MCF 10A (cell line): ENCODE measurements around the gene SF3B5. TPM values are rescaled to one million over a fixed set of nuclear protein-coding genes. Genes with fewer than 3 reads are reported as not detected.
A peak's percentile ranks its signal among the peaks of the same experiment; 100 is the strongest.

Experiments
- Bru-seq: library from RNA; stranded (reverse); fragments of 400-500 nt; gene quantifications from one replicate; lab custom pipeline; 2021; lab: Mats Ljungman, UMichigan
- BruChase-seq, 2 experiments: library from RNA; stranded (reverse); fragments of 400-500 nt; gene quantifications; one replicate each; lab custom pipeline; 2021; lab: Mats Ljungman, UMichigan
- BruUV-seq: library from RNA; stranded (reverse); fragments of 400-500 nt; replicated peaks from 2 replicates; lab custom pipeline; 2021; lab: Mats Ljungman, UMichigan
- CTCF ChIA-PET: fragments of 300-600 bp; sonication (Branson Sonifier 250); formaldehyde crosslinking; extraction: SDS; loops from one replicate; lab custom pipeline; 2021; ENCODE audit warnings: antibody characterized with exemption, inconsistent platforms; lab: Yijun Ruan, JAX
- POLR2A ChIA-PET: fragments of 300-600, 350-650 bp; sonication (Branson Sonifier 250); formaldehyde crosslinking; extraction: SDS; loops from one replicate; lab custom pipeline; 2020; ENCODE audit warnings: antibody characterized with exemption, inconsistent platforms; lab: Yijun Ruan, JAX
- DNase-seq: peaks from one replicate; pipeline ENCODE4 v3.0.0-alpha.2; 2018; ENCODE audit not compliant: unreplicated experiment
- H3K27ac Mint-ChIP-seq: one replicate; pipeline ENCODE4 v1.8.0; 2022; ENCODE audit warnings: mild to moderate bottlenecking, low read depth, mixed read lengths; ENCODE audit not compliant: unreplicated experiment
- H3K27me3 Mint-ChIP-seq: one replicate; pipeline ENCODE4 v1.8.0; 2022; ENCODE audit warnings: mixed read lengths; ENCODE audit not compliant: insufficient read depth, unreplicated experiment
- H3K36me3 Mint-ChIP-seq: one replicate; pipeline ENCODE4 v1.8.0; 2022; ENCODE audit warnings: mild to moderate bottlenecking, moderate library complexity, mixed read lengths; ENCODE audit not compliant: insufficient read depth, unreplicated experiment
- H3K4me1 Mint-ChIP-seq: one replicate; pipeline ENCODE4 v1.8.0; 2022; ENCODE audit warnings: mixed read lengths; ENCODE audit not compliant: insufficient read depth, unreplicated experiment
- H3K4me3 Mint-ChIP-seq: one replicate; pipeline ENCODE4 v1.8.0; 2022; ENCODE audit warnings: mild to moderate bottlenecking, moderate library complexity, mixed read lengths; ENCODE audit not compliant: unreplicated experiment
- H3K9me3 Mint-ChIP-seq: one replicate; pipeline ENCODE4 v1.8.0; 2022; ENCODE audit warnings: mixed read lengths; ENCODE audit not compliant: unreplicated experiment
- CTCF ChIP-seq: fragments of 200-600 bp; IDR thresholded peaks from one replicate; pipeline ENCODE4 v1.8.0; 2022; ENCODE audit warnings: antibody characterized with exemption, mild to moderate bottlenecking; ENCODE audit not compliant: unreplicated experiment
- intact Hi-C: fragments of 100-400 bp; cut with micrococcal nuclease; formaldehyde crosslinking; loops from 2 replicates; pipeline ENCODE4 v1.14.1; 2022
- long read RNA-seq: library from polyadenylated mRNA; stranded (forward); transcript quantifications from one replicate; pipeline ENCODE4 v2.0.0, GENCODE V29; 2022
- total RNA-seq: library from RNA; stranded (reverse); gene quantifications from 2 replicates; pipeline ENCODE4 v1.2.3, GENCODE V29; 2022

The SF3B5 gene
- total RNA-seq (211 and 298 TPM in 2 replicates), Bru-seq, nascent RNA (percentile 97 among the genes with signal in this experiment), BruChase-seq, experiment 1, labeled RNA remaining after a 6-hour chase (percentile 99 among the genes with signal in this experiment), BruChase-seq, experiment 2, labeled RNA remaining after a 2-hour chase (percentile 99 among the genes with signal in this experiment)
- long read RNA-seq, transcript SF3B5-201 (1 exons, 693 nt) = major isoform, 181 of 181 reads
- long read RNA-seq, partial matches to known transcripts = 0 of 181 reads
- long read RNA-seq, other reads (novel, unspliced or antisense) = 0 of 181 reads

DNA sequence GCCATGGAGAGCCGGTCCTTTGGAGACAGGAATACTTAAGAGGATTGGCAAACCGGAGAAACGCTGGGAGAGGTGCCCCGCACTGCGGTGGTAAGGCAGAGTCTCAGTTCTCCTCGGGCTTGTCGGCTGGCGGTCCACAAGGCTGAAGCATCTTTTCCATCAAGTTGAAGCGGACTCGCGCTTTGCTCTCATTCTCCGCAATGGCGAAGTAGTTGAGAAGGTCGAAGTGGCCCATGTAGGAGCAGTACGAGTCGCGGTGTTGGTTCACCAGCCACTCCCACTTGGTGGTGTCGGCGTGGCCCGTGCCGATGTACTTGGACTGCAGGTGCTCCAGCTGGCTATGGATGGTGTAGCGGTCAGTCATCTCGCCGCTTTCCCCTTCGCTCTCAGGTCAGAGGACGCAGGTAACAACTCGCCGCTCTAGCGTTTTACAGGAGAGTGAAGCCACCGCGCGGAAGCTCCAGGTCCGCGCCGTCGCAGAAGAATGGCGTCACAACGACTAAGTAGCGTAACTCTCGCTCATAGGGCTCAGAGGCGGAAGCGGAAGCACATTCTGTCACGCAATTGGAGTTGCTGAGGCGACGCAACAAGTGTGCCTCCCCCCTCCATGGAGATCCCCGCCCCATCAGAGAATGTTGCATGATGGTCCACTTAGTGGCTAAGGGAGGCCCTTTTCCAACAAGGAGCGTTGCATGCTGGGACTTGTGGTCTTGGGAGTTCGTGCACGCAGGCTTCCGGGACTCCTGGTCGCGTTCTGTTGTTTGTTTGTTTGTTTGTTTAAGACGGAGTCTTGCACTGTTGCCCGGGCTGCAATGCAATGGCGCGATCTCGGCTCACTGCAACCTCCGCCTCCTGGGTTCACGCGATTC lies at the start of gene SF3B5:
Gene SF3B5 (minus strand): TSS at position 440 of the 869 bp plus-strand sequence. CDS start 76 bp downstream, at position 364.
- Mint-ChIP-seq H3K27ac (peak within 1 kb of the TSS; percentile 96), H3K27me3 (no peaks in the 10 kb centered on the region), H3K36me3 (peaks cover 8% of the 10 kb centered on the region), H3K4me1 (peaks cover 15% of the 10 kb centered on the region), H3K4me3 (peak within 1 kb of the TSS; percentile 96), H3K9me3 (no peaks in the 10 kb centered on the region)
- BruUV-seq = TSS peak; percentile 97
- ChIA-PET CTCF (interaction anchor here (0.6 to 0.8 kb wide), 3 partner anchors 29 to 1754 kb away, joined by 3 read pairs; no protein-coding TSS in a partner anchor), POLR2A (interaction anchor here (0.6 to 3.2 kb wide), 23 partner anchors 10 to 1250 kb away, joined by 3 to 12 read pairs (median 4); partner anchors contain the start of genes LTV1 and UTRN)
- intact Hi-C loops = loop anchor here (5.0 kb wide), 1 partner anchor 518 kb away; no protein-coding TSS in a partner anchor
- no peak for TF ChIP-seq CTCF
- DNase-seq = peak; percentile 100

- CTCF ChIA-PET = interaction anchor here (0.6 kb wide), 1 partner anchor 66 kb away, joined by 3 read pairs; no protein-coding TSS in a partner anchor
- DNase-seq = peak; percentile 9
- no peaks in the 10 kb centered on the region for H3K27me3 Mint-ChIP-seq
Observed at GRCh38 chr6:144144996-144145395, 49.6 kb upstream of the SF3B5 start.

DNA sequence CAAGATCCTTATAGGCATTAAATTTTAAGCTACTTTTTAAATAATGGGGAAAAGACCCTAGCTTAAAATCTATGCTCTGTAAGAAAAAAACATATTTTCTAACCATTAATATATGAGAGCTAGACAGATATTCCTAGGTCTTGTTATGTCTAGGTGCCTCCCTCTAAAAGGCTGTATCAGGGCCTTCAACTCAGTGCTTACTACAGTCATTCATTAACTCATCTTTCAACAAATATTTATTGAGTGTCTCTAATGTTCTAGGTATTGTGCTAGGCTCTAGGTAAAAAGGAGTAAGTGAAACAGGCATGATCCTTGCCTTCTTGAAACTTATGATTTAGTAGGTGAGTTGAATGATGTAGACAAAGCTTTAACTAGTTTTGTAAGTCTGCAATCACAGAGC lies 48.5 kb upstream of the SF3B5 start:
- H3K4me3 Mint-ChIP-seq = no peak overlapping the region
- ChIA-PET CTCF (interaction anchor here (0.6 to 1.1 kb wide), 2 partner anchors 60 to 130 kb away, joined by 3 read pairs; no protein-coding TSS in a partner anchor), POLR2A (interaction anchor here (1.0 kb wide), 1 partner anchor 9 kb away, joined by 3 read pairs; no protein-coding TSS in a partner anchor)
- H3K27me3 Mint-ChIP-seq = no peaks in the 10 kb centered on the region
- H3K27ac Mint-ChIP-seq = no peak overlapping the region
- no peaks in the 10 kb centered on the region for H3K9me3 Mint-ChIP-seq
- no peaks in the 10 kb centered on the region for H3K4me1 Mint-ChIP-seq
- intact Hi-C loops = no loop called here
- no TSS peak for BruUV-seq
- no peaks in the 10 kb centered on the region for H3K36me3 Mint-ChIP-seq
- no peak for DNase-seq
- no peak for TF ChIP-seq CTCF

More at GRCh38 chr6:144144996-144145395, 49.6 kb upstream of the SF3B5 start:
- POLR2A ChIA-PET = no interaction called here
- Mint-ChIP-seq H3K27ac (no peak overlapping the region), H3K36me3 (no peaks in the 10 kb centered on the region), H3K4me1 (no peaks in the 10 kb centered on the region), H3K9me3 (no peaks in the 10 kb centered on the region), H3K4me3 (no peak overlapping the region)
- intact Hi-C loops = no loop called here
- TF ChIP-seq CTCF = no peak
- BruUV-seq = no TSS peak
